VCaP (cell line): ENCODE data around the gene FBXW9.

ENCODE experiments used
- H3K27ac ChIP-seq: fragments of 450-650 bp; 2 replicates; pipeline ENCODE4 v1.5.1; 2017
- TF ChIP-seq, protein P1 (sequence below): fragments of 450-650 bp; conservative IDR thresholded peaks from 2 replicates; pipeline ENCODE4 v1.5.1; 2017; ENCODE audit warnings: mild to moderate bottlenecking, moderate library complexity

The FBXW9 gene

DNA sequence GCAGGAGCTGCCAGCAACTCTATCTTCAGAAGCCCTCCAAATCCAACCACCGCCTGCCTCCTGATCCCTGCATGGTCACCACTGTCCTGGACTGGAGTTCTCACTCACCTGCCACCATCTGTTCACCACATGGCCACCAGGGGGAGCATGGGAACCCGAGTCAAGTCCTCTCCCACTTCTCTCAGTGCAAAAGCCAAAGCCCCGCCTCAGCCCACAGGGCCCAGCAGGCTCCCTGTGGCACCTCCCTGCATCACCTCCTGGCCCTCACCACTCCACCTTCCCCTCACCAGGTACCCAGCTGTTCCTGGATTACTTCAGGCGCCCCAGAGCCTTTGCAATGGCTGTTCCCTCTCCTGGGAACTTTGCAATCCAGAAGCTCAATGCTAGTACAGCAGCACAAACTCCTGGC is 20.0 kb downstream of the FBXW9 start:
- H3K27ac ChIP-seq, result no peak overlapping the region
- TF ChIP-seq, protein P1, sequence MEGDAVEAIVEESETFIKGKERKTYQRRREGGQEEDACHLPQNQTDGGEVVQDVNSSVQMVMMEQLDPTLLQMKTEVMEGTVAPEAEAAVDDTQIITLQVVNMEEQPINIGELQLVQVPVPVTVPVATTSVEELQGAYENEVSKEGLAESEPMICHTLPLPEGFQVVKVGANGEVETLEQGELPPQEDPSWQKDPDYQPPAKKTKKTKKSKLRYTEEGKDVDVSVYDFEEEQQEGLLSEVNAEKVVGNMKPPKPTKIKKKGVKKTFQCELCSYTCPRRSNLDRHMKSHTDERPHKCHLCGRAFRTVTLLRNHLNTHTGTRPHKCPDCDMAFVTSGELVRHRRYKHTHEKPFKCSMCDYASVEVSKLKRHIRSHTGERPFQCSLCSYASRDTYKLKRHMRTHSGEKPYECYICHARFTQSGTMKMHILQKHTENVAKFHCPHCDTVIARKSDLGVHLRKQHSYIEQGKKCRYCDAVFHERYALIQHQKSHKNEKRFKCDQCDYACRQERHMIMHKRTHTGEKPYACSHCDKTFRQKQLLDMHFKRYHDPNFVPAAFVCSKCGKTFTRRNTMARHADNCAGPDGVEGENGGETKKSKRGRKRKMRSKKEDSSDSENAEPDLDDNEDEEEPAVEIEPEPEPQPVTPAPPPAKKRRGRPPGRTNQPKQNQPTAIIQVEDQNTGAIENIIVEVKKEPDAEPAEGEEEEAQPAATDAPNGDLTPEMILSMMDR, result peak; percentile 90

DNA sequence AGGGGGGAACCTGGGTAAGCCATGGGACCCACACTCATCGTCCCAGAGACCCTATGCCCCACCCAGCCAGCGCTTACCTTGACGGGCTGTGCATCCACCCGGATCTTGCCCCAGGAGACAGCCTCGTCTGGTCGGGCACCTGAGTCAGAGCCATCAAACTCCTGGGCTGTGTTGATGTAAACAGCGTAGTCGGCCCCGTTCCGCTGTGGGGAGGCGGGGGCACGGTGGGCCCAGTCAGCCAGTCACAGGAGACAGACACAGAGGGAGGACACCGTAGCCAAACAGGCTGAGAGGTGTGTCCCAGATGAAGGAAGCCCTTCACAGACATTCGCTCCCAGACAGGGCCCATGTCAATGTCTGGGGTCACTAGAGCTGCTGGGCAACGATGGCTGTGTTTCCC is 20.5 kb downstream of the FBXW9 start:
- TF ChIP-seq, protein P1, result no peak
- no peak overlapping the region for H3K27ac ChIP-seq

DNA sequence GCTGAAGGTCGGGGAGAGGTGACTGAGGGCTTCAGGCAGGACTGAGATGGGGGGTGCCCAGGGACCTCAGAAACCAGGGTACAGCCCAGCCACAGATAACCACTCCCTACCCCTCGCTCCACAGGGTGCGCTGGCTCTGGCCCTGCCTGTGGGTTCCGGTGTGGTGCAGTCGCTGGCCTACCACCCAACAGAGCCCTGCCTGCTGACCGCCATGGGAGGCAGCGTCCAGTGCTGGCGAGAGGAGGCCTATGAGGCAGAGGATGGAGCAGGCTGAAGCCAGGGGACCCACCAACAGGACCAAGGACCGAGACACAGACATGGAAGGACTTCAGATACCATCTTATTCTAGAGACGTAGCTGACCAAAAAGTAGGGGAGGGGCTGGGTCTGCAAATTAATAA is 21.0 kb downstream of the FBXW9 start:
- TF ChIP-seq, protein P1, result no peak

DNA sequence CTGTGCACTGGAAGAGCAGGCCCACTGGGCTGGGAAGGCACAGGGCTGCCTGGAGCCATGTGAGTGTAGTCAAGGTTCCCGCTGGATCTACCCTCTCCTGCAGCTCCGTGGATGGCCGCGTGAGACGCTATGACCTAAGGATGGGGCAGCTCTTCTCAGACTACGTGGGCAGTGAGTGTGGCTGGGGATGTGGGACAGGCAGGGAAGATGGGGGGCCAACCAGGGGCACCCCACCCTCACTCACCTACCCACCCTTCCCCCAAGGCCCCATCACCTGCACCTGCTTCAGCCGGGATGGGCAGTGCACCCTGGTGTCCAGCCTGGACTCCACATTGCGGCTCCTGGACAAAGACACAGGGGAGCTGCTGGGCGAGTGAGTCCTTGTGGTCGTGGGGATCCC is 23.7 kb downstream of the FBXW9 start:
- TF ChIP-seq, protein P1, result no peak
- H3K27ac ChIP-seq, result no peak overlapping the region

More for the DNA sequence above, 21.0 kb downstream of the FBXW9 start:
- no peak overlapping the region for H3K27ac ChIP-seq

DNA sequence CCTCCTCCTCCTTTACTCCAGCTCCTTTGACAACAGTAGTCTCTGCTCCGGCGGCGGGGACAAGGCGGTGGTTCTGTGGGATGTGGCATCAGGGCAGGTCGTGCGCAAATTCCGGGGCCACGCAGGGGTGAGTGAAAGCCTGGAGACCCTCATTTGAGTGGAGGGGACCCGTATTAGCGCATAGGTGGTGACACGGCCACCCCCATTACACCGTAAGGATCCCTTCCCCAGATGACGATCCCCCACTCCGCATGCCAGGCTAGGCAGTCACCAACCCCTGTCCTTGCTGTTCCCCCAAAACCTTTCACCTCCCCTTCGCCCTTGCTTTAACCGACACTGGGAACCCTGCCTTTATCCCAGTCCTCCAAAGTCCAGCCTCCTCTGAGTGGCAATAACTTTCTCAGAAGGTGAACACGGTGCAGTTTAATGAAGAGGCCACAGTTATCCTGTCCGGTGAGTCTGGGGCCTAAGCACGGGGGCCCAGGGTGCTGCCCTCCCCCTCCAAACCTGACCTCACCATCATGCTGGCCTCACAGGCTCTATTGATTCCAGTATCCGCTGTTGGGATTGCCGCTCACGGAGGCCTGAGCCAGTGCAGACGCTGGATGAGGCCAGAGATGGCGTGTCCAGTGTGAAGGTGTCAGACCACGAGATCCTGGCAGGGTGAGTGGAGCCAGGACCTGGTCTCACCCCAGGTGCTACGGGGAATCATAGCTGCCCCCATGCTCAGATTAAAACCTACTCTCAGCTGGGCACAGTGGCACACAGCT is 26.1 kb downstream of the FBXW9 start:
- TF ChIP-seq, protein P1, result no peak
- H3K27ac ChIP-seq, result peak overlapping the region; percentile 94

DNA sequence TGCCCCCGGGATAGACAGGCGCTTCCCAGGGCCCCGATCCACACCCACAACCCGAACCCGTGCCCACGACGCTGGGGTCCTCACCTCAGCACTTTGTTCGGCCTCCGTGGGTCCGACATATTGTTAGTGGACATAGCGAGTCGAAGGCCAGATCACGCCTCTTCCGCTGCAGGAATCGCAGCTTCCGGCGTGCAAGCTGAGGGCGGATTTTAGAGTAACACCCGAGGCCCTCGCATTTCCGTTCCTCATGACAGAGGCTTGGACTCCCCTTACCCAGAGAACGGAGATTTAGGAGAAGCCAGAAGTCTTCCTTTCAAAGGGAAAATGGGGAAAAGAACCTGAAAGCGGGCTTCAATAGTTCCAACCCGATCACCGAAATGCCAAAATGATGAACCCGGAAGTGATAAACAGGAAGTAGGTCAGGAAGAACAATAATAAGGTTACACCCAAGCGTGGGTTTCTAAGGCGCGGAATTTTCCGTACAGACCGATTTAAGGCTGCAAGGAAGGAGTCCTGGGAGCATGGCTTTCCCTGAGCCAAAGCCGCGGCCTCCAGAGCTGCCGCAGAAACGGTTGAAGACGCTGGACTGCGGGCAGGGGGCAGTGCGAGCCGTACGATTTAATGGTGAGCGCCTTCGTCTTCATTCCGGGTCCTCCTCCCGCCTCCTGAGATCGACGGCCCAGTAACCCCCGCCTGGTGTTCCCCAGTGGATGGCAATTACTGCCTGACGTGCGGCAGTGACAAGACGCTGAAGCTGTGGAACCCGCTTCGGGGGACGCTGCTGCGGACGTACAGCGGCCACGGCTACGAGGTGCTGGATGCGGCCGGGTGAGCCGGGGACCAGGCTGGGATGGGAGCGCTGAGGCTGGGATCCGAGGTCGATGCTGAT is 26.9 kb downstream of the FBXW9 start:
- peak overlapping the region; percentile 94 for H3K27ac ChIP-seq
- TF ChIP-seq, protein P1, result no peak

DNA sequence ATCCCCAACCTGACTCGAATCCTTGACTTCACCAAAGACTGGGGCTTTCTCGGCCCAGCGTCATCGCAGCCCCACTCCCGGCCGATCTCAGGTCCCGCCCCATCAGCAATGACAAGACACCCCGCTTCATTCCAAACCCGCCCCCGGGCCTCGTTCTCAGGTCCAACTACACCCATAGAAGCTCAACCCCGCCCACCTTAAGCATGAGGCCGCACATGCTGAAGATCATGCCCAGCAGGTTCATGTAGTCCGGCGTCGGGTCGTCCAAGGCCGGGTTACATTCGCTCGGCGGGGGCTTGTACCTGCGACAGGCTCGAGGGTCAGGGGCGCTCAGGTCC is 27.5 kb downstream of the FBXW9 start:
- TF ChIP-seq, protein P1, result no peak
- peak overlapping the region; percentile 94 for H3K27ac ChIP-seq
